Tibial nerve (tissue), 4 donors: ENCODE measurements around the gene TAOK1.
"Not testable (repeated sequence)": the region's sequence is repeated elsewhere in the genome, so short reads cannot be mapped to it uniquely, and the experiment has no call there.

Experiments used
- EP300 ChIP-seq, 2 donors: sonication (generic); formaldehyde crosslinking; IDR thresholded peaks; one replicate each; pipeline ENCODE4 v1.6.1; 2017; ENCODE audit warnings: antibody characterized with exemption in 2 of 2, mild to moderate bottlenecking in 1 of 2
- POLR2A ChIP-seq, 2 donors: fragments of 450-650 bp; IDR thresholded peaks; one replicate each; pipeline ENCODE4 v1.6.1; 2017; ENCODE audit warnings: antibody characterized with exemption in 2 of 2, mild to moderate bottlenecking in 2 of 2, moderate library complexity in 2 of 2
- TF ChIP-seq, protein P1 (sequence below), 5 experiments: fragments of 200-600 bp in 3 of 5; fragments of 450-650 bp in 2 of 5; sonication (generic) in 3 of 5; IDR thresholded peaks; one replicate each; pipeline ENCODE4 v1.5.1; 2016 to 2019; ENCODE audit warnings: antibody characterized with exemption in 5 of 5, mild to moderate bottlenecking in 3 of 5, moderate library complexity in 2 of 5

DNA sequence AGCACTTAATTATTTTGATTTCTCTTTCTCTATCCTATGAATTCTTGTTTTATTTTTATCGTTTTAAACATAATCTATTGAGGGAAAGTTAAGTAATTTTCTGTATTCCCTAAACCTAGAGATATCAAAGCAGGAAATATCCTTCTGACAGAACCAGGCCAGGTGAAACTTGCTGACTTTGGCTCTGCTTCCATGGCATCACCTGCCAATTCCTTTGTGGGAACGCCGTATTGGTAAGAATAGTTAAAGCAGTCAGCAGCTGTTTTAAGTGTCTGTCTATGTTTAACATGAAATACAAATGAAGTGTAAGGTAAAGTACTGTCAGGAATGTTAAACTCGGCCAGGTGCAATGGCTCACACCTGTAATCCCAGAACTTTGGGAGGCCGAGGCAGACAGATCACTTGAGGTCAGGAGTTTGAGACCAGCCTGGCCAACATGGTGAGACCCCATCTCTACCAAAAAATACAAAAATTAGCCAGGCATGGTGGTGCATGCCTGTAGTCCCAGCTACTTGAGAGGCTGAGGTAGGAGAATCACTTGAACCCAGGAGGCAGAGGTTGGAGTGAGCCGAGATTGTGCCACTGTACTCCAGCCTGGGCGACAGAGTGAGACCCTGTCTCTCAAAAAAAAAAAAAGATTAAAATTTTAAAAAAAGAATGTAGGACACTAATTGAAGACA lies 90.2 kb downstream of the TAOK1 start:
- TF ChIP-seq, protein P1, sequence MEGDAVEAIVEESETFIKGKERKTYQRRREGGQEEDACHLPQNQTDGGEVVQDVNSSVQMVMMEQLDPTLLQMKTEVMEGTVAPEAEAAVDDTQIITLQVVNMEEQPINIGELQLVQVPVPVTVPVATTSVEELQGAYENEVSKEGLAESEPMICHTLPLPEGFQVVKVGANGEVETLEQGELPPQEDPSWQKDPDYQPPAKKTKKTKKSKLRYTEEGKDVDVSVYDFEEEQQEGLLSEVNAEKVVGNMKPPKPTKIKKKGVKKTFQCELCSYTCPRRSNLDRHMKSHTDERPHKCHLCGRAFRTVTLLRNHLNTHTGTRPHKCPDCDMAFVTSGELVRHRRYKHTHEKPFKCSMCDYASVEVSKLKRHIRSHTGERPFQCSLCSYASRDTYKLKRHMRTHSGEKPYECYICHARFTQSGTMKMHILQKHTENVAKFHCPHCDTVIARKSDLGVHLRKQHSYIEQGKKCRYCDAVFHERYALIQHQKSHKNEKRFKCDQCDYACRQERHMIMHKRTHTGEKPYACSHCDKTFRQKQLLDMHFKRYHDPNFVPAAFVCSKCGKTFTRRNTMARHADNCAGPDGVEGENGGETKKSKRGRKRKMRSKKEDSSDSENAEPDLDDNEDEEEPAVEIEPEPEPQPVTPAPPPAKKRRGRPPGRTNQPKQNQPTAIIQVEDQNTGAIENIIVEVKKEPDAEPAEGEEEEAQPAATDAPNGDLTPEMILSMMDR (IDR thresholded peaks at IDR 0.05) = not testable (repeated sequence)
- TF ChIP-seq EP300, POLR2A (IDR thresholded peaks at IDR 0.05): not testable (repeated sequence)
